Right forelimb (tissue), 1 donor: ENCODE results near the gene SLC36A4.
"Not testable (repeated sequence)": the region's sequence is repeated elsewhere in the genome, so short reads cannot be mapped to it uniquely, and the experiment has no call there.

Source experiments
- DNase-seq: peaks from one replicate; pipeline ENCODE4 v3.0.0-alpha.2; 2018

The SLC36A4 gene

GRCh38 chr11:93197380-93198214 is at the start of gene SLC36A4:
Gene SLC36A4, minus strand, starts transcription at chr11:93197991. Its CDS starts 159 bp downstream, at chr11:93197832.
- DNase-seq = peak; percentile 87

GRCh38 chr11:93246790-93247189 is 49.0 kb upstream of the SLC36A4 start:
- not testable (repeated sequence) for DNase-seq

GRCh38 chr11:93244018-93244417 is 46.2 kb upstream of the SLC36A4 start:
- DNase-seq = no peak

- no peak for DNase-seq
Measured at GRCh38 chr11:93239966-93240365, 42.2 kb upstream of the SLC36A4 start.

GRCh38 chr11:93238956-93239355 is 41.2 kb upstream of the SLC36A4 start:
- no peak for DNase-seq

GRCh38 chr11:93236741-93237675 is 39.2 kb upstream of the SLC36A4 start:
- DNase-seq = no peak

GRCh38 chr11:93234602-93235207 is 36.9 kb upstream of the SLC36A4 start:
- DNase-seq = peak; percentile 82

GRCh38 chr11:93229876-93230275 is 32.1 kb upstream of the SLC36A4 start:
- DNase-seq = no peak

GRCh38 chr11:93225662-93226061 is 27.9 kb upstream of the SLC36A4 start:
- DNase-seq = no peak

GRCh38 chr11:93221539-93221938 is 23.7 kb upstream of the SLC36A4 start:
- no peak for DNase-seq

- no peak for DNase-seq
Measured at GRCh38 chr11:93220078-93220477, 22.3 kb upstream of the SLC36A4 start.

GRCh38 chr11:93219440-93219839 is 21.6 kb upstream of the SLC36A4 start:
- no peak for DNase-seq

GRCh38 chr11:93216511-93217101 is 18.8 kb upstream of the SLC36A4 start:
- DNase-seq = no peak

- no peak for DNase-seq
Measured at GRCh38 chr11:93213622-93214021, 15.8 kb upstream of the SLC36A4 start.

GRCh38 chr11:93212094-93212493 is 14.3 kb upstream of the SLC36A4 start:
- no peak for DNase-seq

GRCh38 chr11:93209466-93209865 is 11.7 kb upstream of the SLC36A4 start:
- no peak for DNase-seq

GRCh38 chr11:93208663-93209270 is 11.0 kb upstream of the SLC36A4 start:
- no peak for DNase-seq

GRCh38 chr11:93199616-93200015 is 1.8 kb upstream of the SLC36A4 start:
- no peak for DNase-seq

- DNase-seq = no peak
Measured at GRCh38 chr11:93198215-93198845, 539 bp upstream of the SLC36A4 start.

- no peak for DNase-seq
Measured at GRCh38 chr11:93196816-93197379, 893 bp downstream of the SLC36A4 start.

- DNase-seq = no peak
Measured at GRCh38 chr11:93194673-93195291, 3.0 kb downstream of the SLC36A4 start.
